ENCODE data around the gene CLSTN2.
"Not testable (repeated sequence)": the region's sequence is repeated elsewhere in the genome, so short reads cannot be mapped to it uniquely, and the experiment has no call there.

The CLSTN2 gene

DNA sequence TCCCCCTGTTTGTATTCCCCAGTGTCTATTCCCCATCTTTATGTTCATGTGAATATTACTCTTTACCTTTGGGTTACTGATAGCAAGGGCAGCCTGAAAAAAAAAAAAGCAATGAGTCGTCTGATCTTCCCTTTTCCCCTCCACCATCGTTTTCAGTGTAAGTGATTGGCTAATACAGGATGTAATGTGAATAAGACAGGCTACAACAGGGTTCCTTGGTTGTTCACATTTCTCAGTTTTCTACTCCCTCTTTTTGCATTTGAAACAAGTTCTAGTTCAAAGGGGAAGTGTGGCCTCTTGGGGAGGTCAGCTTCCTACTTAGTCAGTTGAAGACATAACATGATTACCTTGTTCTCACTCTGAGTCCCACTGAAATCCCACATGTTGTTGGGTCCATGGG, 464.9 kb downstream of the CLSTN2 start:
- H3K4me3 ChIP-seq (ENCODE audit: low read length): no peak overlapping the region
- no peak for DNase-seq (ENCODE audit: low read depth, low spot score)

DNA sequence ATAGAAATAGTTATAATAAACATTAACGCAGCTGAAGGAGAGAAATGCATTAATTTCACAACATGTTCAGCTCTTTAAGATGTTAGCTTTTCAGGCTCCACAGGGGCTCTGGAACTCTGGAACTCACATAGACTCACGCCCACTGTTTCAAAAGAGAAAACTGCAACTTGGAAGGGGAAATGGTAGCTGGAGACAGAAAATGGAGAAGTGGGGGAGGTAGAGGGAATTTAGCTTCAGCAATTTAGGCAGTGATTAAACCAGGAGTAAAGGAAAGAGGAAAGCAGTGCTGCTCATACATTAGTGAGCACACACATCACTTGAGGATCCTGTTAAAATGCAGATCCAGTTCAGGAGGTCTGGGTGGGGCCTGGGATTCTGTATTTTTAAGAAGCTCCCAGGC, 468.1 kb downstream of the CLSTN2 start:
- no peak for DNase-seq (ENCODE audit: low read depth, low spot score)
- no peak overlapping the region for H3K4me3 ChIP-seq (ENCODE audit: low read length)

DNA sequence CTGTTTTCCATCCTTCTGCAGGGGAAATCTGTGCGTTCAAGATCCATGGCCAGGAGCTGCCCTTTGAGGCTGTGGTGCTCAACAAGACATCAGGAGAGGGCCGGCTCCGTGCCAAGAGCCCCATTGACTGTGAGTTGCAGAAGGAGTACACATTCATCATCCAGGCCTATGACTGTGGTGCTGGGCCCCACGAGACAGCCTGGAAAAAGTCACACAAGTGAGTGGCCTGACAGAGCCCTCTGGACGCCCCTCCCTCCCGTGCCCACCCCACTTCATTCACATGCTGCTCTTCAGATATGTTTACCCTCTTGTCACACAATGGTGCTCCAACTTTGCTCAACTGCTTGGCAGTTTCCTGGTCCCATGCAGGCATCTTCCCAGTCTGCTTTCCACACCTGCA, 468.6 kb downstream of the CLSTN2 start:
- no peak for DNase-seq (ENCODE audit: low read depth, low spot score)

DNA sequence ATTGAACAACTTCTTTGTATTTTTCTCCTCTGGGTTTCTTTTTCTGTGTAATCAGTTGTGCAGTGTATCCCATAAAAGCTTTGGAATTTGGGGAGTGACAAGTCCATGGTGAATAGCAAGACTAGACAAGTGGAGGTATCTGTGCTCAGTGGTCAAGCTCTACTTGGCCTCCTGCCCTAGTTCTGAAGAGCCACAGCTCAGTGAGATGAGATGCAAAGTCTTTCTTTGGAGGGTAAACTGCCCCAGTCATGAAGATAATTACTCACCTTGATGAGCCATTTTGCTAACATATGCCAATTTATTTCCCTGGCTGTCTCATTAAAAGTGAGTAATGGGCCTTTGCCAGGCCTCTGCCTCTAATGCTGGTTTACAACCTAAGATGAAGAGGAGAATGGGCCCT, 471.7 kb downstream of the CLSTN2 start:
- no peak overlapping the region for H3K4me3 ChIP-seq (ENCODE audit: low read length)
- no peak for DNase-seq (ENCODE audit: low read depth, low spot score)

More for the DNA sequence above, 468.6 kb downstream of the CLSTN2 start:
- no peak overlapping the region for H3K4me3 ChIP-seq (ENCODE audit: low read length)

DNA sequence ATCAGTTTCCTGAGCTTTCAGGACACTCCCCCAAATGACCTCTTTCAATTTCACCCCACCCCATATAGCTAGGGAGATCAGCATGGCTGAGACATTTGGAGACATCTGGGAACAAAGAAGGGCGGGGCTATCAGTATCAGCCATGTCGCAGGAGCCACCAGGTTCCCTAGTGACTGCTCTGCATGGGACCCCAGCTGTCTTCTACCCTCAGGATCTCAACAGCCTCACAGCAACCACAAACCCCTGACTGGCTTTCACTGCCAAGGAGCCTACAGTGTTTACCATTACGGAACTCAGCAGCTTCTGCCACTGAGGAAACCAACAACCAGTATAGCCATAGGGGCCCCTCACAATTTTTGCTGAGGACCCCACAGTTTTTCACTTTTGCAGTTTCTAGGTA, 473.3 kb downstream of the CLSTN2 start:
- peak; percentile 24 for DNase-seq (ENCODE audit: low read depth, low spot score)

DNA sequence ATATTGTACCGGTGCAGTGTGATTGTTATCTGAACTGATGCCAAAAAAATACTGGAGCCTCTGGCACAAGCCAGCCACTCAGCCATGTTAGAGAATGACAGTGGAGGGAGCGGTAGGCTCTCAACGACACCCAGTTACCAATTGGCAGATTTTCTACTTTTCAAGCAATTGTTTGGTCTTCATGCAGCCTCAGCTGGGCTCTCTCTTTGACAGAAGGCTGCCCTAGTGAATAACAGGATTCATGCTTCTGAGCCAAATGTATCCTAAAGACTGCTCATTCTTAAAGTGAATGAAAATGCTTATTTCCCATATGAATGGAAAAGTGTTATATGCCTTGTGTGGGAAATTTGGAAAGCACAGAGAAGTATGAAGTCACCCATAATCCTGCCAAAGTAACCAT, 481.7 kb downstream of the CLSTN2 start:
- H3K4me3 ChIP-seq (ENCODE audit: low read length): no peak overlapping the region
- no peak for DNase-seq (ENCODE audit: low read depth, low spot score)

More for the DNA sequence above, 473.3 kb downstream of the CLSTN2 start:
- no peak overlapping the region for H3K4me3 ChIP-seq (ENCODE audit: low read length)

DNA sequence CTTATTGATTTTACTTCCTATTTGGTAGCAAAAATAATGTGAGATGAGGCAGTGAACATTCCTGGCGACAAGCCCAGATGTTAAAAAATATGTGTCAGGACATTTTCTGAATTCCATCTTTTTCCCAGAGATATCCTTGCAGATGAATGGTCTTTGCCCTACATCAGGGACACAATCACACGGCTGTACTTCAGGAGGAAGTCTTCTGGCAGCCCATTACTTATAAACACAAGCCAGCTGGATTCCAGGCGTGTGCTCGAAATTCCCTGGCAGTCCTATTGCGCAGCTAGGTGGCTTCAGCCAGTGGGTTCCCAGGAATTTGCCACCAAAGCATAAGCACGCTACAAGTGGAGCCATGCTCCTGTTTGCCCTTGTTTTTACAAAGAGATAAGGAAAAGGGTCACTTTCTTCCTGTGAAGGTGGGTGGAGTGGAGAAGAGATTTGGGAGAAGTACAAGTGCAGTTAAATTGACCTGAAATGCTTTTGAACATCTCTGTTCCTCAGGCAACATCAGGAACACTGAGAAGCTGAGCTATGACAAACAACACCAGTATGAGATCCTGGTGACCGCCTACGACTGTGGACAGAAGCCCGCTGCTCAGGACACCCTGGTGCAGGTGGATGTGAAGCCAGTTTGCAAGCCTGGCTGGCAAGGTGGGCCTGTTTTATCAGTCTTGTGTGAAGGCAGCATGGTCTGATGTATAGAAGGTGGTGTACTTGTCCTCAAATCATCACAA, 485.8 kb downstream of the CLSTN2 start:
- no peak overlapping the region for H3K4me3 ChIP-seq (ENCODE audit: low read length)
- DNase-seq (ENCODE audit: low read depth, low spot score): no peak

DNA sequence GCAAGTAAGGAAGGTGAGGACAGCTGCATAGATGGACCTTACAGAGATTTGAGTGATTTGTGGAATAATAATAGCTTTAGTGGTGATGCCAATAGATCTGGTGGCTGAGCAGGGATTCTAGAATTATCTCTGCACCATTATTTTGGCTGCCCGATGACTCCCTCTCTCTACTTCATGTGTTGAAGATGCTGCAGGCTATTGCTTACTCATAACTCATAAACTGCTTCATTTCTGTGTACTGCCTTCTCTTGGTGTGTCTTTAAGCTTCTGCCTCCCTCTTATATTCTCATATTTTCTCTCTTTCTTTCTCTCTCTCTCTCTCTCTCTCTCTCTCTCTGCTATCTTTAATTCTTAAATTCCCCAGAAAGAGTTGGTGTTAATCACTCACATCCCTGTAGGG, 486.9 kb downstream of the CLSTN2 start:
- no peak overlapping the region for H3K4me3 ChIP-seq (ENCODE audit: low read length)
- DNase-seq (ENCODE audit: low read depth, low spot score): no peak

DNA sequence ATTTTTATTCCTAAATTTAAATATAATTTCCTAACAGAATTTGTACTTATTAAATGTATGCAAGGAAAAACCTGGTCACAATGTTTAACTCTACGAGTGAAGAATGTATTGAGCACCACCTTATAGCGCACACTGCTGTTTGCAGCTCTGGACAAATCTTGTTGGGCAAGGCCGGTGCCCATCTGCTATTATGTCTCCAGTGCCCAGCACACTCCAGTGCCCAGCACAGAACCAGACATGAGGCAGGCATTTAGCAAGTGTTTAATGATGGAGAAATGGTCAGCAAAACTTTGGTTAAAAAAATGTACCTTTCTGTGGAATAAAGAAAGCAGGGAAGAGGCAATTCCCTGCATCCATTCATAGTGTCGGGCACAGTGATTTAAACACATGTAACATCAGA, 488.2 kb downstream of the CLSTN2 start:
- H3K4me3 ChIP-seq (ENCODE audit: low read length): no peak overlapping the region
- no peak for DNase-seq (ENCODE audit: low read depth, low spot score)

DNA sequence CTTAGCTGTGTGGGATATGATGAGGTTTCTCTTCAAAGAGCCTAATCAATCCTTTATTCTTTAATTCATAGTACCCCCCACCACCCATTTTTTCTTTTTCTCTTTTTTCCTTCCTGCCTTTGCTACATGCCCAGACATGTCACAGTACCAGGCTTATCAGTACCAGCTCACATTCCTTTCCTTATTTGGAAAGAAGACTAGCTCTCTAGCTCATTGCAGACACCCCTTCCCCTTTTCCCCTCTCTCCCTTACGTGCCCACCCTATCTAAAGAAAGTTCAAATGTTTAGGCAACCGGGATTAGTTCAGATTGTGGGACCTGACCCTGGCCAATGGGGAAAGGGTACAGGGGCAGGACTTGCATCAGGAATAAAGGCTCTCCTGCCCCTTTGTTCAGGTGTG, 488.6 kb downstream of the CLSTN2 start:
- not testable (repeated sequence) for H3K4me3 ChIP-seq (ENCODE audit: low read length); DNase-seq (ENCODE audit: low read depth, low spot score)

DNA sequence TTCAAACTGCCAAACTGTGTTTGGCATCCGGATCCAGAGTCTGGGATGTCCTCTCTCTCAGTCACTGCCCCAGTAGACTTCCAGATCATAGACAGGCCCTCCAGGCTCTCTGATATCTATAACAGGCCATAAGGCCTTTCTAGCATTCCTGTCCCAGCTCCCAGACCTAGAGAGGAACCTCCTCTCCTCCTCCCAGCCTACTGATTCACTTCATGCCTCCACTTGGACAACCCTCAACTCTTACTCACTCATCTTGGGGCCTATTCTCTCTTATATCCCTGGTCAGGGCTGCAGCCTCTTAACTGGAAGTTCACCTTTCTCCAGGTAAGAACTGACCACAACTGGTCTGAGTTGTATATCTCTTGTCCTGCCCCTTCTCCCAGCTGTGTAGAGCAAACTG, 489.2 kb downstream of the CLSTN2 start:
- H3K4me3 ChIP-seq (ENCODE audit: low read length): no peak overlapping the region
- no peak for DNase-seq (ENCODE audit: low read depth, low spot score)

DNA sequence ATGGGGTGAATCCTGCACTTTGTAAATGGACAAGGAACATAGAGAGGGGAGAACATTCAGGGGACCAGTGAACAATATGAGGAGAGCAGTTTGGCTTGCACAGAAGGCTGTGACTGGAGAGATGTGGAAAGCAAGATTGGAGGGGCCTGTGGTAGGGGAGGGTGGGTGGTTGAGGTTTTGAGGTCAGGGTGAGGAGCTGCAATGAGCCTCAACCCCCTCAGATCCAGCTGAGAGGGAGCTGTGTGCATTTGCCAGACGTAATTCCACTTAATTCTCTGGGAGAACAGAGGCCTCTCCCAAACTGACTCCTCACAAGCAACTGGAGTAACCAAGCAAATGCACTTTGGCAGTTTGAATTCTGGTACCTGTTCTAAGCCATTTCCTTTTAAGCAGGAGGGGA, 489.7 kb downstream of the CLSTN2 start:
- no peak overlapping the region for H3K4me3 ChIP-seq (ENCODE audit: low read length)
- peak; percentile 16 for DNase-seq (ENCODE audit: low read depth, low spot score)

DNA sequence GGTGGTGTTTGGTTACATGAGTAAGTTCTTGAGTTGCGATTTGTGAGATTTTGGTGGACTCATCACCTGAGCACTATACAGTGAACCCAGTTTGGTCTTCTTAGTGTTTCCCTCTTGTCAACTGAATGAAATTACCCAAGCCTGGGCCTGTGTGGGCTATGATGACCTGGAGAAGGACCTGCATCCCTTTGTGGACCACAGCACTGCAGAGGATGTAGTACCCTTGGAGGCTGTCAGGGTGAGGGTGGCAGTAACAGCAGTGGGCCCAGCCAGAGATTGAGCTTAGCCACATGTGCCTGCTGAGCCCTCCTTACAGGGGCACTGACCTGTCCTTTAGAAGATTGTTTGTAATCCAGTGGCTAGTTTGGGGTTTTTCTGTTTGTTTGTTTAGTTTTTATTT, 492.8 kb downstream of the CLSTN2 start:
- no peak overlapping the region for H3K4me3 ChIP-seq (ENCODE audit: low read length)
- no peak for DNase-seq (ENCODE audit: low read depth, low spot score)

DNA sequence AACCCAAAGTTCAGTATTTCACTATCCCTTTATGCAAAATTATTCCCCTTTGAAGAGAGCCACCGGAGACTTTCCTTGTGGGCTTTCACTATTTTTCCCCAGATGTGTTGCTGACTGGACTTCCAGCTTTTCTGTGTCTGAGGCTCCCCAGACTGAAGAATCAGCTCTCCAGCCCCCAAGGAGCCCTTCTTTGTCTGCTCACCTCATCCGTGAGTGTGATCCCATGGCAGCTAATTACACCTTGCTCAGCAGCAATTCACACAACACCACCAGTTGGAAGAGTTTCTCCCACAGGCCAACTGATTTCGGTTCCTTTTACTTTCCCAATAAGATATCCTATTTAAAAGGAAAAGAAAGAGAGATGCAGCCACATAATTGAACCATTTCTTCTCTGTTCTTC, 493.4 kb downstream of the CLSTN2 start:
- DNase-seq (ENCODE audit: low read depth, low spot score): no peak
- no peak overlapping the region for H3K4me3 ChIP-seq (ENCODE audit: low read length)

DNA sequence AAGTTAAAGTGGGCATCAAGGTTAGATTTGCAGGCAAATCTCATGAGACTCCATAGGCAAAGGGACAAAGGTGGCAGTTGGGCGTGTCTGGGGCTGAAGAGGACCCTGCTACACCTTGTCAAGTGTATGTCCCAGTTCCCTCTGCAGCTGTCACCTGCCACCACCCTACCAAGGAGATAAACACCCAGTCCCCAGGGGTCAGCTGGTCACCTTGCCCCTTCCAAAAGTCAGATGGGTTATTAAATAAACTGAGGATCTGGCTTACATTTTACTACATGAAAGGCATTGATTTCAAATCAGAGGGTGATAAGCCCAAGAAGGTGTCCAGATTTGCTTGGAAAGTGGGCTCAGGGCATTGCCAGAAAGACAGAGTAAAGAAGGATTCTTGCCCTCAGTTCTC, 494.8 kb downstream of the CLSTN2 start:
- DNase-seq (ENCODE audit: low read depth, low spot score): no peak
- H3K4me3 ChIP-seq (ENCODE audit: low read length): no peak overlapping the region

DNA sequence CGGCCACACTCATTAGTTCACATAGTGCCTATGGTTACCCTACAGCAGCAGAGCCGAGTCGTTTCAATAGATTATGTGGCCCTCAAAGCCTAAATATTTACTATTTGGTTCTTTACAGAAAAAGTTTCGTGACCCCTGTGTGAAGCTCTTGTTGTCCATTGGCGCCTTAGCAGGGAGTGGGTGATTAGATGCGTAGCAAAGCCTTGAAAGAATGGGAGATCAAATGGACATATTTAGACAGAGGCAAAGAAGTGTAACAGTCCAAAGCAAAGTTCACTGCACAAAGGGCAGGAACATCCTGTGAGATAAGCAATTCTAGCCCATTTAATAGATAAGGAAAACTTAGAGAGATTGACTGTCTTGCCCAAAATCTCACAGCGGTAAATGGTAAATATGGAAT, 495.5 kb downstream of the CLSTN2 start:
- DNase-seq (ENCODE audit: low read depth, low spot score): no peak

DNA sequence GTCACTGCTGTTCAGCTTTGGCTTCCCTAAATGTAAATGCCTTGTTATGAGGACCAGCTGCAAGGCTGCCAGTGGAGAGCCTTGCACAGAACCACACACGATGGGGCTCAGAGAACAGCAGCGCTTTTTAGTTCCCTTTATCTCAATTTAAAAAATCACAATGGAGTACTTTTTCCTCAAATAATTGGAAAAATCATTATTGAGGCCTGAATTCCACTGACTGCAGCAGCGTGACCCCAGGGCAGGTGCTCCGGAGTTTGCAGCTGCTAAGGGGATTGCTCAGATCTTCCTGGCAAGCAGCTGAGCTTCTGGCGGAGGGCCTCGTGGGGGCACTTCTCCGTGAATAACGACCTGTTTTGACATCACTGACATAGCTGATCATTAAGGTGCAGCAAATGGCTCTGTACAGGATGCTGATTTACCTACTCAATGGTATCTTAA, 497.3 kb downstream of the CLSTN2 start:
- no peak for DNase-seq (ENCODE audit: low read depth, low spot score)
- H3K4me3 ChIP-seq (ENCODE audit: low read length): no peak overlapping the region

More for the DNA sequence above, 495.5 kb downstream of the CLSTN2 start:
- no peak overlapping the region for H3K4me3 ChIP-seq (ENCODE audit: low read length)

DNA sequence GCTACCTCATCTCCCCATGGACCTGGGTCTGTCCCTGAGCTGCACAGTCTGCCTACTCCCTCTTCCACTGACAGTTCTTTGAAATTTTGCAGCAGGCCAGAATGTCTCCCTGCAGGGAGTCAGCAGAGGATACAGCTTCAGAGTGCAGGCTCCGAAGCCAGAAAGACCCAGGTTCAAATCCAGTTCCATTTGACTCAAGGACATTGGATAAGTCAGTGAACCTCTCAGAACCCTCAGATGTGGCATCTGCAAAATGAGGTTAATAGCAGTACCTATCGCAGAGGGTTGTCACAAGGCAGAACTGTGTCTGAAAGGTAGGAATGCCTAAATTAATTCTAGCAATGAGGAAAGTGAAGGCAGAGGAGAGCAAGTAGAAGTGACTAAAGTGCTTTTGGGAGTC, 498.4 kb downstream of the CLSTN2 start:
- H3K4me3 ChIP-seq (ENCODE audit: low read length): no peak overlapping the region
- DNase-seq (ENCODE audit: low read depth, low spot score): no peak

DNA sequence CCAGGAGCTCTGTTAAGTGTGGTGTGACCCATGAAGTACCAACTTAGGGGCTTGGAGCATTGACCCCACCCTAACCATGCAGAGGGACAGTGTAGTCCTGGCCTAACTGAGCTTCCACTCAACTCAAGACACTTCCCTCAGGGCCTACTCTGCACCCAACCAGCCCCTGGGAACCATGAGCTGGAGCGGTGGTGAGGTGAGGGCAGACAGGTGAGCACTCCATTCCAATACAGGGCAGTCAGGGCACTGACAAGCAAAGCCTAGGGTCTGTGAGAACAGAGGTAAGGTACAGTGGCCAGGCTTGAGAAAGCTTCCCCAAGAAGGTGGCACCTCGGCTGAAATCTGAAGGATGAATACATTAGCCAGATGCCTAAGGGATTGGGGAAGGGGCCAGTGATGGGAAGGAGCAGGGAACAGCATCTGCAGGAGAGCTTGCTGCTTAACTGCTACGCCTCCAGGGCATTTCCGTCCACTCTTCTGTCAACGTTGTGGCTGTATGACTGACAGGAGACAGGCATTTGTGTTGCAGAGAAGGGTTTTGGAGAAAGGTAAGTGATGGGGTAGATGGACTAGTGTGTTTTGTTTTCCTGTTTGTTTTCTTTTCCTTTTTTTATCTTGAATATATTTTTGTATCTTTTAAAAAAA, 499.4 kb downstream of the CLSTN2 start:
- DNase-seq (ENCODE audit: low read depth, low spot score): no peak
- H3K4me3 ChIP-seq (ENCODE audit: low read length): no peak overlapping the region

DNA sequence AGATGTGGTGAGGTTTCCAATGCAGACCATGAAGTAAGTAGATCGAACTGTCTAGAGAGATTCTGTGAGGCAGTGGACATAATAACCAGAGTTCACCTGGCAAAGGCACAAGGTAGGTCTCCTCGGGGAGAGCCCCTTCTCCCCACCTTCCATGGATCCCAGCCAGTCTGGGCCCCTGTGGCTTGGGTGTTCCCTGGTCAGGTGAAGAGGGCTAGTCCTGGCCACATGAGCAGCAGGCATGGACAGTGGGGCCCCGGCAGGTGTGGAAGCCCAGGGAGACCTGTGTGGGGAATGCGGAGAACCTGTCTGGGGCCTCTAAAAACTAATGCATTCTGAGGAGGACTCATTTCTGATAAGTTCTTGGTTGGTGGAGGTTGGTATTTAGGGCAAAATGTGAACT, 501.4 kb downstream of the CLSTN2 start:
- H3K4me3 ChIP-seq (ENCODE audit: low read length): no peak overlapping the region
- no peak for DNase-seq (ENCODE audit: low read depth, low spot score)
